SK-N-SH (cell line): ENCODE measurements around the gene ATP11A.

Source experiments
- EZH2phosphoT487 ChIP-seq: fragments of 200-600 bp; sonication (generic); IDR thresholded peaks from 2 replicates; pipeline ENCODE4 v1.6.1; 2017; ENCODE audit warnings: low read depth, mixed run types, mild to moderate bottlenecking, antibody characterized with exemption, moderate library complexity, borderline replicate concordance
- FOXM1 ChIP-seq: IDR thresholded peaks from 2 replicates; pipeline ENCODE4 v1.4.0; 2012; ENCODE audit warnings: low read depth, mild to moderate bottlenecking
- POLR2AphosphoS5 ChIP-seq: IDR thresholded peaks from 2 replicates; pipeline ENCODE4 v1.6.1; 2012; ENCODE audit warnings: low read depth, low read length
- RAD21 ChIP-seq: IDR thresholded peaks from 2 replicates; pipeline ENCODE4 v1.6.1; 2012; ENCODE audit warnings: mild to moderate bottlenecking, low read length
- SIN3A ChIP-seq: IDR thresholded peaks from 2 replicates; pipeline ENCODE4 v1.6.1; 2012; ENCODE audit warnings: low read depth, mild to moderate bottlenecking, low read length, moderate library complexity, borderline replicate concordance
- SMC3 ChIP-seq: IDR thresholded peaks from 2 replicates; pipeline ENCODE4 v1.6.1; 2012; ENCODE audit warnings: low read depth, low read length, improper control_type of control experiment
- TAF1 ChIP-seq: IDR thresholded peaks from 2 replicates; pipeline ENCODE4 v1.6.1; 2012; ENCODE audit warnings: low read depth, mild to moderate bottlenecking, low read length, moderate library complexity, borderline replicate concordance
- TCF12 ChIP-seq: IDR thresholded peaks from 2 replicates; pipeline ENCODE4 v1.4.0; 2012
- TF ChIP-seq, protein P1 (sequence below): fragments of 200-600 bp; sonication (generic); IDR thresholded peaks from 2 replicates; pipeline ENCODE4 v1.6.1; 2017; ENCODE audit warnings: antibody characterized with exemption, mild to moderate bottlenecking, moderate library complexity
- TF ChIP-seq, protein P2 (sequence below): fragments of 150-350 bp; IDR thresholded peaks from 2 replicates; pipeline ENCODE4 v1.6.1; 2017; ENCODE audit warnings: antibody characterized with exemption, low read length, low read depth, borderline replicate concordance
- TF ChIP-seq, protein P3 (sequence below): IDR thresholded peaks from 2 replicates; pipeline ENCODE4 v1.4.0; 2012; ENCODE audit warnings: low read depth

DNA sequence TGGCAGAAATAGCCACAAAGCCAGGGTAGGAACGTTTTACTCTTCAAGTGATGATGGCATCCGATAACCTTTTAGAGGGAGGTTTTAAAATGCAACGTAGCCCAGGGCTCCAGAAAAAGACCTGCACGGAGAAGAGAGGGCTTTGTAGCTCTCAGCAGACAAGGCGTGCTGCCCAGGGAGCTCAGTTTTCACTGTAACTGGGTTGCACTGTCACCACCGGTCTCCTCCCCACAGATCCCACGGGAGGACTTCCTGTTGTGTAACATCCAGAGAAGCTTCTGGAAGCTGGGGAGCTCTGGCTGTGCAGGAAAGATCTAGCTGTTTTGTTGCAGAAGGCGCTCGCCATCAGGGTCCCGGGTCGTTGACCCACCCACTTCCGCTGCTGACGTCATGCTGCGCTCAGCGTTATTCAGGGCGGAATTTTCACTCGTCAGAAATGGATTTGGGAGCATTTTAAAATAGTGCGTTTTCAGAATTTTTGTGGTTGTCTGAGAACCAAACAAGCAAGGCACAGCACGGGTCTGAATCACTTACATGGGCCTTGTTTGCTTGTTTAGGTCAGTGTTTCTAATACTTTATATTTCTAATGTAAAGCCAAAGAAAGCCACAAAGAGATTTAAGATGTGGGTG lies 50.8 kb downstream of the ATP11A start:
- TF ChIP-seq, protein P1, sequence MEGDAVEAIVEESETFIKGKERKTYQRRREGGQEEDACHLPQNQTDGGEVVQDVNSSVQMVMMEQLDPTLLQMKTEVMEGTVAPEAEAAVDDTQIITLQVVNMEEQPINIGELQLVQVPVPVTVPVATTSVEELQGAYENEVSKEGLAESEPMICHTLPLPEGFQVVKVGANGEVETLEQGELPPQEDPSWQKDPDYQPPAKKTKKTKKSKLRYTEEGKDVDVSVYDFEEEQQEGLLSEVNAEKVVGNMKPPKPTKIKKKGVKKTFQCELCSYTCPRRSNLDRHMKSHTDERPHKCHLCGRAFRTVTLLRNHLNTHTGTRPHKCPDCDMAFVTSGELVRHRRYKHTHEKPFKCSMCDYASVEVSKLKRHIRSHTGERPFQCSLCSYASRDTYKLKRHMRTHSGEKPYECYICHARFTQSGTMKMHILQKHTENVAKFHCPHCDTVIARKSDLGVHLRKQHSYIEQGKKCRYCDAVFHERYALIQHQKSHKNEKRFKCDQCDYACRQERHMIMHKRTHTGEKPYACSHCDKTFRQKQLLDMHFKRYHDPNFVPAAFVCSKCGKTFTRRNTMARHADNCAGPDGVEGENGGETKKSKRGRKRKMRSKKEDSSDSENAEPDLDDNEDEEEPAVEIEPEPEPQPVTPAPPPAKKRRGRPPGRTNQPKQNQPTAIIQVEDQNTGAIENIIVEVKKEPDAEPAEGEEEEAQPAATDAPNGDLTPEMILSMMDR: no peak
- TF ChIP-seq SIN3A: no peak
- TF ChIP-seq TAF1: no peak
- TF ChIP-seq, protein P2, sequence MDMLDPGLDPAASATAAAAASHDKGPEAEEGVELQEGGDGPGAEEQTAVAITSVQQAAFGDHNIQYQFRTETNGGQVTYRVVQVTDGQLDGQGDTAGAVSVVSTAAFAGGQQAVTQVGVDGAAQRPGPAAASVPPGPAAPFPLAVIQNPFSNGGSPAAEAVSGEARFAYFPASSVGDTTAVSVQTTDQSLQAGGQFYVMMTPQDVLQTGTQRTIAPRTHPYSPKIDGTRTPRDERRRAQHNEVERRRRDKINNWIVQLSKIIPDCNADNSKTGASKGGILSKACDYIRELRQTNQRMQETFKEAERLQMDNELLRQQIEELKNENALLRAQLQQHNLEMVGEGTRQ: no peak
- TF ChIP-seq RAD21: no peak
- TF ChIP-seq EZH2phosphoT487: no peak
- TF ChIP-seq TCF12: no peak
- TF ChIP-seq POLR2AphosphoS5: no peak
- TF ChIP-seq FOXM1: no peak
- TF ChIP-seq, protein P3, sequence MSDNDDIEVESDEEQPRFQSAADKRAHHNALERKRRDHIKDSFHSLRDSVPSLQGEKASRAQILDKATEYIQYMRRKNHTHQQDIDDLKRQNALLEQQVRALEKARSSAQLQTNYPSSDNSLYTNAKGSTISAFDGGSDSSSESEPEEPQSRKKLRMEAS: no peak
- no peak for TF ChIP-seq SMC3
